GM12892 (cell line): ENCODE data around the gene UTP25.

ENCODE experiments used
- POLR2A ChIP-seq: IDR thresholded peaks from 2 replicates; pipeline ENCODE4 v1.6.1; 2011; ENCODE audit warnings: low read depth, low read length, control low read depth
- POLR2AphosphoS5 ChIP-seq: IDR thresholded peaks from 2 replicates; pipeline ENCODE4 v1.6.1; 2011; ENCODE audit warnings: low read depth, low read length, control low read depth

DNA sequence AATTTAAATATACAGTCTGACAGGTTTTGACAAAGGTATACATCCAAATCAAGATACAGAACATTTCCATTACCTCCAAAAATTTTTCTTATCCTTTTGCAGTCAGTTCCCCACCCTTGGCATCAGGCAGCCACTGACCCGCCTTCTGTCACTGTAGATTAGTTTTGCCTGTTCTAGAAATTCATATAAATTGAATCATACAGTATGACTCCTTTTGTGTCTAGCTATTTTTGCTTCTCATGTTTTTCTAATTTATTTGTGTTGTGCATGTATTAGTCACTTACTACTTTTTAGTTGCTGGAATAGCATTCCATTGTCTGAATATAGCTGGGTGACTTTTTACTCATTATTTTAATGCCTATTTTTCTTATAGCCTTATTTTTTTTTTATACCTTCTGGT lies 3.8 kb downstream of the UTP25 start:
- no peak for TF ChIP-seq POLR2A
- TF ChIP-seq POLR2AphosphoS5, result no peak
